Suprapubic skin (tissue), 4 donors: ENCODE measurements around the gene MRPS34. TPM values are rescaled to one million over a fixed set of nuclear protein-coding genes. Genes with fewer than 3 reads are reported as not detected.
A peak's percentile ranks its signal among the peaks of the same experiment; 100 is the strongest.

Experiments used
- DNase-seq, 2 donors: peaks; one replicate each; pipeline ENCODE4 v3.0.0-alpha.2; 2019; ENCODE audit warnings: low spot score in 2 of 2
- H3K27ac ChIP-seq: fragments of 200-600 bp; sonication (generic); one replicate; pipeline ENCODE4 v1.5.1; 2019
- H3K27me3 ChIP-seq: fragments of 200-600 bp; sonication (generic); one replicate; pipeline ENCODE4 v1.5.1; 2019
- H3K36me3 ChIP-seq: fragments of 200-600 bp; sonication (generic); one replicate; pipeline ENCODE4 v1.5.1; 2019
- H3K4me1 ChIP-seq: fragments of 200-600 bp; sonication (generic); one replicate; pipeline ENCODE4 v1.5.1; 2019
- H3K4me3 ChIP-seq: fragments of 200-600 bp; sonication (generic); one replicate; pipeline ENCODE4 v1.5.1; 2019; ENCODE audit warnings: mild to moderate bottlenecking
- H3K9me3 ChIP-seq: fragments of 200-600 bp; sonication (generic); one replicate; pipeline ENCODE4 v1.5.1; 2019
- CTCF ChIP-seq, 2 donors: fragments of 200-600 bp in 1 of 2; fragments of 450-650 bp in 1 of 2; sonication (generic) in 1 of 2; IDR thresholded peaks; one replicate each; pipeline ENCODE4 v1.5.1; 2016 to 2019; ENCODE audit warnings: antibody characterized with exemption in 2 of 2, mild to moderate bottlenecking in 1 of 2, moderate library complexity in 1 of 2
- EP300 ChIP-seq: sonication (generic); formaldehyde crosslinking; IDR thresholded peaks from one replicate; pipeline ENCODE4 v1.6.1; 2017; ENCODE audit warnings: antibody characterized with exemption
- POLR2A ChIP-seq, 2 donors: fragments of 450-650 bp; IDR thresholded peaks; one replicate each; pipeline ENCODE4 v1.6.1; 2017; ENCODE audit warnings: antibody characterized with exemption in 2 of 2, mild to moderate bottlenecking in 2 of 2, moderate library complexity in 2 of 2
- POLR2AphosphoS5 ChIP-seq, 3 donors: sonication (generic); formaldehyde crosslinking; IDR thresholded peaks; one replicate each; pipeline ENCODE4 v1.6.1; 2017; ENCODE audit warnings: antibody characterized with exemption in 3 of 3
- WGBS: methylation state at CpG from one replicate; pipeline ENCODE4 v1.1.5; 2018; 5-methylcytosine and 5-hydroxymethylcytosine counted together
- total RNA-seq, 4 donors: library from RNA; depleted of rRNA; stranded (reverse); fragments of >200 nt; gene quantifications; one replicate each; pipeline ENCODE4 v1.1.0, GENCODE V29; 2016

Gene MRPS34
- total RNA-seq, 4 donors from 2014 or later: 46.8 to 74.3 (median 64.9) TPM

- DNase-seq: peak in 1 of 2 donors; percentile 55
- 74% methylated on average over 9 of the region's 28 CpGs for WGBS
- H3K36me3 ChIP-seq: peaks cover 31% of the 10 kb centered on the region
- H3K27ac ChIP-seq: no peak within 1 kb of the TSS
- H3K4me3 ChIP-seq: no peak within 1 kb of the TSS
- TF ChIP-seq EP300 (no peak), POLR2AphosphoS5 (IDR thresholded peaks at IDR 0.05) (no peak), CTCF (IDR thresholded peaks at IDR 0.05) (no peak), POLR2A (IDR thresholded peaks at IDR 0.05) (no peak)
- peaks cover 11% of the 10 kb centered on the region for H3K4me1 ChIP-seq
- peaks cover 3% of the 10 kb centered on the region for H3K9me3 ChIP-seq
- no peaks in the 10 kb centered on the region for H3K27me3 ChIP-seq
Observed at GRCh38 chr16:1793578-1794220, 20.8 kb upstream of the MRPS34 start, which contains the start of gene IGFALS. Gene IGFALS (minus strand): TSS chr16:1793705. CDS start chr16:1793652, 53 bp downstream.

- H3K4me3 ChIP-seq: no peak overlapping the region
Observed at GRCh38 chr16:1792836-1793577, 20.1 kb upstream of the MRPS34 start.

GRCh38 chr16:1791943-1792812 is 19.2 kb upstream of the MRPS34 start:
- Histone ChIP-seq H3K27ac (no peak overlapping the region), H3K36me3 (peaks cover 46% of the 10 kb centered on the region), H3K4me1 (peaks cover 23% of the 10 kb centered on the region), H3K4me3 (no peak overlapping the region), H3K27me3 (no peaks in the 10 kb centered on the region), H3K9me3 (no peaks in the 10 kb centered on the region)
- TF ChIP-seq CTCF (IDR thresholded peaks at IDR 0.05) (no peak), EP300 (no peak)
- WGBS: 100% methylated on average over 4 of the region's 59 CpGs
- peak; percentile 57 to 76 for DNase-seq

More at GRCh38 chr16:1792836-1793577, 20.1 kb upstream of the MRPS34 start:
- TF ChIP-seq EP300 (no peak), POLR2AphosphoS5 (IDR thresholded peaks at IDR 0.05) (no peak), CTCF (IDR thresholded peaks at IDR 0.05) (no peak), POLR2A (IDR thresholded peaks at IDR 0.05) (no peak)
- Histone ChIP-seq H3K9me3 (peaks cover 3% of the 10 kb centered on the region), H3K27me3 (no peaks in the 10 kb centered on the region), H3K36me3 (peaks cover 38% of the 10 kb centered on the region), H3K4me1 (peaks cover 18% of the 10 kb centered on the region), H3K27ac (no peak overlapping the region)
- 82% methylated on average over 5 of the region's 33 CpGs for WGBS
- DNase-seq: peak in 1 of 2 donors; percentile 63

- H3K4me1 ChIP-seq: peaks cover 23% of the 10 kb centered on the region
- TF ChIP-seq CTCF (IDR thresholded peaks at IDR 0.05) (no peak), POLR2AphosphoS5 (IDR thresholded peaks at IDR 0.05) (no peak), EP300 (no peak), POLR2A (IDR thresholded peaks at IDR 0.05) (no peak)
- H3K27ac ChIP-seq: no peak overlapping the region
- H3K36me3 ChIP-seq: peaks cover 53% of the 10 kb centered on the region
- H3K27me3 ChIP-seq: no peaks in the 10 kb centered on the region
- DNase-seq: peak in 1 of 2 donors; percentile 63
- 100% methylated on average over 4 of the region's 53 CpGs for WGBS
- H3K4me3 ChIP-seq: no peak overlapping the region
- no peaks in the 10 kb centered on the region for H3K9me3 ChIP-seq
Observed at GRCh38 chr16:1791256-1791942, 18.5 kb upstream of the MRPS34 start.
